ENCODE data around the gene HOXC10. TPM values are rescaled to one million over a fixed set of nuclear protein-coding genes. Genes with fewer than 3 reads are reported as not detected.

HOXC10 gene
- total RNA-seq, 1 experiment from 2014 or later, result 154 TPM

GRCh38 chr12:54018468-54018984 lies 33.6 kb downstream of the HOXC10 start:
- peaks cover 2% of the 10 kb centered on the region; the same call in 1 of the 2 replicates for H3K36me3 ChIP-seq (ENCODE audit: control insufficient read depth, insufficient read depth, low read length)
- ATAC-seq, result peak; percentile 23
- peaks cover 60% of the 10 kb centered on the region for H3K4me1 ChIP-seq (ENCODE audit: control insufficient read depth, insufficient read depth, low read length)
- H3K27me3 ChIP-seq (ENCODE audit: control insufficient read depth, insufficient read depth, low read length), result no peaks in the 10 kb centered on the region
- peak overlapping the region; percentile 72 to 91 for H3K4me3 ChIP-seq (ENCODE audit: low read depth in 2 of 2, low read length in 2 of 2)
- ChIA-PET CTCF (interaction anchor here (1.1 kb wide), 1 partner anchor 13 kb away, joined by 3 read pairs; no protein-coding TSS in a partner anchor), POLR2A (no interaction called here)
- H3K27ac ChIP-seq (ENCODE audit: low read length), result peak overlapping the region; percentile 94
- TF ChIP-seq POLR2AphosphoS5 (IDR thresholded peaks at IDR 0.05; ENCODE audit: low read depth, low read length) (peak; percentile 76), SIN3A (IDR thresholded peaks at IDR 0.05; ENCODE audit: borderline replicate concordance, insufficient read depth, low read depth, low read length) (peak; percentile 53; the same call in 1 of the 2 replicates), TCF7L2 (IDR thresholded peaks at IDR 0.05; ENCODE audit: low read depth, low read length) (no peak), REST (IDR thresholded peaks at IDR 0.05; ENCODE audit: insufficient read depth in 1 of 2, low read depth in 2 of 2, low read length in 1 of 2) (0 out of 4 replicates have a peak, but pooled peaks of 1 of the 2 experiments have one; percentile 11)
- TF ChIP-seq, protein P1, sequence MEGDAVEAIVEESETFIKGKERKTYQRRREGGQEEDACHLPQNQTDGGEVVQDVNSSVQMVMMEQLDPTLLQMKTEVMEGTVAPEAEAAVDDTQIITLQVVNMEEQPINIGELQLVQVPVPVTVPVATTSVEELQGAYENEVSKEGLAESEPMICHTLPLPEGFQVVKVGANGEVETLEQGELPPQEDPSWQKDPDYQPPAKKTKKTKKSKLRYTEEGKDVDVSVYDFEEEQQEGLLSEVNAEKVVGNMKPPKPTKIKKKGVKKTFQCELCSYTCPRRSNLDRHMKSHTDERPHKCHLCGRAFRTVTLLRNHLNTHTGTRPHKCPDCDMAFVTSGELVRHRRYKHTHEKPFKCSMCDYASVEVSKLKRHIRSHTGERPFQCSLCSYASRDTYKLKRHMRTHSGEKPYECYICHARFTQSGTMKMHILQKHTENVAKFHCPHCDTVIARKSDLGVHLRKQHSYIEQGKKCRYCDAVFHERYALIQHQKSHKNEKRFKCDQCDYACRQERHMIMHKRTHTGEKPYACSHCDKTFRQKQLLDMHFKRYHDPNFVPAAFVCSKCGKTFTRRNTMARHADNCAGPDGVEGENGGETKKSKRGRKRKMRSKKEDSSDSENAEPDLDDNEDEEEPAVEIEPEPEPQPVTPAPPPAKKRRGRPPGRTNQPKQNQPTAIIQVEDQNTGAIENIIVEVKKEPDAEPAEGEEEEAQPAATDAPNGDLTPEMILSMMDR (IDR thresholded peaks at IDR 0.05), result no peak
- H3K9me3 ChIP-seq (ENCODE audit: control insufficient read depth, insufficient read depth, low read depth, low read length), result no peaks in the 10 kb centered on the region
- DNase-seq (ENCODE audit: low read depth, low spot score), result no peak
- in situ Hi-C loops (cut with HindIII; ENCODE audit: low pct_unique_long_range_greater_than_20kb, low sequenced_read_pairs) (no loop called here), intact Hi-C loops (cut with micrococcal nuclease; ENCODE audit: unreplicated experiment) (no loop called here)
- BruUV-seq (replicated peaks), result no TSS peak

DNA sequence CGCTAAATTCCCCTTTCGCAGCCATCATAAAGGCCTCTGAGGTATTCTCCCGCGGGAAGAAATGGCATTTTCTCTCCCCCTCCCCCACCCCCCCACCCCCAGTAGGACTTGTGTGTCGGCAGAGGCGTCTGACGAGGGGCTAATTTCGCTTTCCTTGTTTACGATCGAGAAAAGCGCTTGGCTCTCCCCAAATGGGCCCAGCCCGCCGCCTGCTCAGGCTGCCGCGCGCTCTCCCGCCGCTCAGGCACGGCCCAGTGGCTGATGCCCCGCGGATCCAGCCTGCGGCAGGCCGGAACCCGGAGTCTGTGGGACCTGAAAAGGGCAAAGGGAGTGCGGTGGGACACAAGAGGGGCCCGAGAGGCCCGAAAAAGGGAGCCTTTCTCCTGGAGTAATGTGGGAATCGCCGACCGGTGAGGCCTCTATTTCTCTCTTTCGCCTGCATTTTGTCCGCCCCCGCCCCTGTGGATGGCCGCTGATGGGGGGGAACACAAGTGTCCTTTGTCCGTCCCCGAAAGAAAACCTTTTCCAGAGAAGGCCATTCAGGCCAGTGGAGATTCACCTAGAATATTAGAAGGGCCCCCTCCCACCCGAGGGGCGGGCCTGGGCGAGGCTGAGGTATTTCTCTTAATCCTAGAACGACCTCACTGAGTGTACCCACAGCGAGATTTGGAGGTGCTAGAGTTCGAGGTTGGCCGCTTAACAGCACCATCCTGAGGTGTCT lies 34.3 kb downstream of the HOXC10 start:
- ATAC-seq (no peak), DNase-seq (ENCODE audit: low read depth, low spot score) (no peak)
- Histone ChIP-seq H3K4me1 (ENCODE audit: control insufficient read depth, insufficient read depth, low read length) (peaks cover 60% of the 10 kb centered on the region), H3K4me3 (ENCODE audit: low read depth in 2 of 2, low read length in 2 of 2) (peak overlapping the region; percentile 72 to 91), H3K9me3 (ENCODE audit: control insufficient read depth, insufficient read depth, low read depth, low read length) (no peaks in the 10 kb centered on the region), H3K27me3 (ENCODE audit: control insufficient read depth, insufficient read depth, low read length) (no peaks in the 10 kb centered on the region), H3K27ac (ENCODE audit: low read length) (peak overlapping the region; percentile 95), H3K36me3 (ENCODE audit: control insufficient read depth, insufficient read depth, low read length) (peaks cover 2% of the 10 kb centered on the region; the same call in 1 of the 2 replicates)
- TF ChIP-seq REST (IDR thresholded peaks at IDR 0.05; ENCODE audit: insufficient read depth in 1 of 2, low read depth in 2 of 2, low read length in 1 of 2) (no peak), POLR2AphosphoS5 (IDR thresholded peaks at IDR 0.05; ENCODE audit: low read depth, low read length) (peak; percentile 68; the same call in 1 of the 2 replicates)
- no TSS peak for BruUV-seq (replicated peaks)
- intact Hi-C loops (cut with micrococcal nuclease; ENCODE audit: unreplicated experiment) (no loop called here), in situ Hi-C loops (cut with HindIII; ENCODE audit: low pct_unique_long_range_greater_than_20kb, low sequenced_read_pairs) (no loop called here)
- POLR2A ChIA-PET, result no interaction called here
- CTCF ChIA-PET, result no interaction called here

Data from Panc1 (cell line).